ENCODE results near the gene RDX. TPM values are rescaled to one million over a fixed set of nuclear protein-coding genes. Genes with fewer than 3 reads are reported as not detected.
A peak's percentile ranks its signal among the peaks of the same experiment; 100 is the strongest.

The RDX gene
- total and polyA plus RNA-seq, 2 of the 8 experiments (the other 6 are each of a cell fraction or from before 2014, with no cell fraction given) = 27.4 to 100 TPM

GRCh38 chr11:110199184-110199981 lies 97.0 kb downstream of the RDX start:
- Histone ChIP-seq H2AK5ac (ENCODE audit: low read depth, low read length) (no peak overlapping the region), H3K56ac (replicated peaks; ENCODE audit: insufficient read length, low read depth, low read length) (no peak overlapping the region), H3K36me3 (ENCODE audit: control insufficient read depth in 2 of 4, insufficient read depth in 4 of 4, low read length in 3 of 4) (no peaks in the 10 kb centered on the region), H3K9me3 (ENCODE audit: insufficient read depth in 2 of 2, low read depth in 1 of 2, low read length in 1 of 2) (no peaks in the 10 kb centered on the region), H2BK5ac (ENCODE audit: low read depth, low read length) (no peak overlapping the region), H3K27ac (ENCODE audit: low read depth, low read length) (no peak overlapping the region), H3K27me3 (replicated peaks in 1 of 4; ENCODE audit: control insufficient read depth in 3 of 4, extremely low read depth in 1 of 4, insufficient read depth in 3 of 4, low read length in 3 of 4) (no peaks in the 10 kb centered on the region), H3K18ac (ENCODE audit: extremely low read depth, low read length) (no peak overlapping the region), H4K5ac (ENCODE audit: insufficient read length, low read depth, low read length) (no peak overlapping the region), H3K4ac (replicated peaks; ENCODE audit: insufficient read length, low read depth, low read length) (no peak overlapping the region), H2BK120ac (replicated peaks; ENCODE audit: low read depth, low read length) (no peak overlapping the region), H3K79me2 (ENCODE audit: control insufficient read depth in 1 of 2, insufficient read depth in 2 of 2, low read length in 2 of 2) (no peaks in the 10 kb centered on the region), H4K91ac (replicated peaks; ENCODE audit: insufficient read length, low read length) (no peak overlapping the region), H3K23me2 (ENCODE audit: low read depth, low read length) (no peaks in the 10 kb centered on the region; the same call in 1 of the 2 replicates), H3K79me1 (ENCODE audit: low read depth, low read length) (no peaks in the 10 kb centered on the region), H2BK15ac (ENCODE audit: low read length) (no peak overlapping the region), H3K23ac (ENCODE audit: insufficient read length) (no peak overlapping the region), H4K20me1 (replicated peaks in 1 of 2; ENCODE audit: control insufficient read depth in 1 of 2, insufficient read depth in 2 of 2, low read length in 2 of 2) (no peaks in the 10 kb centered on the region), H2BK12ac (ENCODE audit: low read depth, low read length) (no peak overlapping the region), H3K14ac (ENCODE audit: insufficient read length) (no peak overlapping the region), H4K8ac (ENCODE audit: extremely low read depth, insufficient read depth, low read length) (no peak overlapping the region), H2AFZ (ENCODE audit: low read length) (no peak overlapping the region), H2BK20ac (ENCODE audit: low read length) (no peak overlapping the region), H3K4me2 (ENCODE audit: insufficient read depth in 1 of 2, low read depth in 2 of 2, low read length in 2 of 2) (peak overlapping the region; percentile 29 to 30; a peak in 2 of 4 replicates), H3K9ac (replicated peaks in 1 of 4; ENCODE audit: extremely low read depth in 1 of 4, low read depth in 3 of 4, low read length in 3 of 4) (no peak overlapping the region), H3K4me1 (replicated peaks in 1 of 4; ENCODE audit: control insufficient read depth in 3 of 4, insufficient read depth in 4 of 4, low read length in 3 of 4) (peaks cover 0 to 8% (median 4%) of the 10 kb centered on the region in 4 experiments; a peak in 6 of 7 replicates), H3K4me3 (ENCODE audit: extremely low read depth in 1 of 4, insufficient read depth in 2 of 4, low read depth in 3 of 4, low read length in 4 of 4) (no peak overlapping the region)
- CTCF ChIA-PET (ENCODE audit: partially characterized antibody) = interaction anchor here (0.8 to 12.7 kb wide), 16 partner anchors 11 to 1222 kb away, joined by 3 to 130 read pairs (median 3); partner anchors contain the start of gene FDX1
- WGBS, 2 experiments (ENCODE audit: extremely low coverage in 1 of 2, insufficient coverage in 1 of 2, insufficient read length in 1 of 2, insufficient replicate concordance in 2 of 2, low coverage in 1 of 2, low lambda C conversion rate in 2 of 2, missing lambda C conversion rate in 1 of 2) = 75% methylated on average over 4 of the region's 4 CpGs; no CpG with 5 or more reads in 1 of the 2 experiments
- DNase-seq (ENCODE audit: low read depth in 1 of 2, low spot score in 2 of 2) (peak in 1 of 2 experiments; percentile 37), FAIRE-seq (no peak)
- POLR2A ChIA-PET (ENCODE audit: partially characterized antibody) = interaction anchor here (0.7 to 1.6 kb wide), 2 partner anchors 230 to 248 kb away, joined by 3 to 4 read pairs; partner anchors contain the start of gene FDX1
- no peak for TF ChIP-seq EZH2 (IDR thresholded peaks at IDR 0.05; ENCODE audit: low read depth, low read length, severe bottlenecking)
- no peak for TF ChIP-seq TBP (IDR thresholded peaks at IDR 0.05; ENCODE audit: low read depth, low read length)
- TF ChIP-seq KDM1A (IDR thresholded peaks at IDR 0.05; ENCODE audit: borderline replicate concordance, low read length) = no peak
- TF ChIP-seq TCF12 (IDR thresholded peaks at IDR 0.05; ENCODE audit: low read depth, low read length) = no peak
- TF ChIP-seq ASH2L (IDR thresholded peaks at IDR 0.05; ENCODE audit: low read length) = no peak
- TF ChIP-seq CEBPB (IDR thresholded peaks at IDR 0.05; ENCODE audit: low read depth, low read length) = peak; percentile 50; the same call in 1 of the 2 replicates
- no peak for TF ChIP-seq KDM5A (IDR thresholded peaks at IDR 0.05; ENCODE audit: low read length)

Data from H1 (cell line).